Ecto neural progenitor cell (in vitro differentiated cells): ENCODE data around the gene ANGPT4.
A peak's percentile ranks its signal among the peaks of the same experiment; 100 is the strongest.

Source experiments
- DNase-seq: peaks from one replicate; pipeline ENCODE4 v3.0.0-alpha.2; 2018; ENCODE audit warnings: low spot score

The ANGPT4 gene, protein sequence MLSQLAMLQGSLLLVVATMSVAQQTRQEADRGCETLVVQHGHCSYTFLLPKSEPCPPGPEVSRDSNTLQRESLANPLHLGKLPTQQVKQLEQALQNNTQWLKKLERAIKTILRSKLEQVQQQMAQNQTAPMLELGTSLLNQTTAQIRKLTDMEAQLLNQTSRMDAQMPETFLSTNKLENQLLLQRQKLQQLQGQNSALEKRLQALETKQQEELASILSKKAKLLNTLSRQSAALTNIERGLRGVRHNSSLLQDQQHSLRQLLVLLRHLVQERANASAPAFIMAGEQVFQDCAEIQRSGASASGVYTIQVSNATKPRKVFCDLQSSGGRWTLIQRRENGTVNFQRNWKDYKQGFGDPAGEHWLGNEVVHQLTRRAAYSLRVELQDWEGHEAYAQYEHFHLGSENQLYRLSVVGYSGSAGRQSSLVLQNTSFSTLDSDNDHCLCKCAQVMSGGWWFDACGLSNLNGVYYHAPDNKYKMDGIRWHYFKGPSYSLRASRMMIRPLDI

DNA sequence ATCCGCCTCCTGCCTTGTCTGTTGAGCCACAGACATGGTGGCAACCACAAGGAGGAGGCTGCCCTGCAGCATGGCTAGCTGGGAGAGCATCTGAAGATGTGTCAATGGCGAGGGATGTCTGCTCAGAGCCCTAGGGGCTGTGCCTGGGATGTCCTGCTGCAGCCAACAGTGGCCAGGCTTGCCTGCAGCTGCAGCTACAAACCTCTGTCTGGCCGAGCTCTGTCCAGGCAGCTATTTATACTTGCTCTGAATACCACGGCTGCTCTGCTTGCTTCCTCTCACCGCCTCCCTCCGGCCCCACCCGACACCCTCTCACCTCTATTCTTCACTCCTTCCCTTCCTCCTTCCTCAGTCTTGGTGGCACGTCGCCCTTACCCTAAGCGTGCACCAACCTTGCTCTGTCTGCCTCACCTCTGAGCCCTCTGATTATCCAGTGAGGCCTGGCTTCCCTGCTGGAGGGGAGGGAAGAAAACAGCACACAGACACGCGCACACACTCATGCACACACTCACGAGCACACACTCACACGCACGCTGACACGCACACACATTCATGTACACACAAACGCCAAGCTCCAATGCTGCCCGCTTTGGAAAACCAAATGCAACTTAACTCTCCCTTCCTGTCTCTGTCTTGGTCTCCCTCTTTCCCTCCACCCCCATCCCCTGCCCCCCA lies at the start of gene ANGPT4:
ANGPT4 (minus strand) TSS at position 210 of the 675 bp plus-strand sequence; CDS start at position 90, 120 bp downstream.
- no peak for DNase-seq

DNA sequence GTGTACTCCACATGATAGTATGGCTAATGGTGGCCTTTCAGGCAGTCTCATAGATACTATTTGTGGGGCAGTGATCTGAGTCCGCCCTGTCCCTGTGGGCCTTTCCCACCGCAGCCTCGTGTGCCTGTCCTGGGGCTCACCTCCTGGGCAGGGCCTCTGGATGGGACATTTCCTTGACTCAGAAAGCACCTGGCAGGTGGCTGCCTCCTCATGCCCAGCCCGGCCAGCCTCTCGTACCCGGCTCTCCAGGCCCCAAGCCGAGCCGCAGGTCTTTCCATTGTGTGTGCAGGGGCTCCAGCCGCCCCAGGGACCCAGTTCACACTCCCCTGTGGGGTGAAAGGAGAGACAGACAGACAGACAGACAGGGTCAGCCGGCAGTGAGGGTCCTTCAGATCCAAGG lies 47.7 kb upstream of the ANGPT4 start:
- DNase-seq, result no peak

DNA sequence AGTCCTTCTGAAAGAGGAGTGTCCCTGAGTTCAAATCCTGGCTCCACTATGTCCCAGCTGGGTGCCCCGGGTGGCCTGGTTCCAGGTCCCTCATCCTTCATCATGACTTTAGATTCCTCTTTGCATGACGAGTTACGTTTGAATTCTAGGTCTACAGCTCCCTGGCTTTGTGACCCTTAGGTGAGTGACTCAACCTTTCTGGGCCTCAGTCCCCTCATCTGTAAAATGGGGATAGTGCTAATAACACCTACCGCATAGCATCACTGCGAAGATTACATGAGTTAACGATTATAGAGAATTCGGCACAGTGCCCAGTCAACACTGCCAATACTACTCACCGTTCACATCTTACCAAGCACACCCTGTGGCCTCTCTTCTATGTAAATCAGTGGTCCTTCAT lies 46.5 kb upstream of the ANGPT4 start:
- no peak for DNase-seq

DNA sequence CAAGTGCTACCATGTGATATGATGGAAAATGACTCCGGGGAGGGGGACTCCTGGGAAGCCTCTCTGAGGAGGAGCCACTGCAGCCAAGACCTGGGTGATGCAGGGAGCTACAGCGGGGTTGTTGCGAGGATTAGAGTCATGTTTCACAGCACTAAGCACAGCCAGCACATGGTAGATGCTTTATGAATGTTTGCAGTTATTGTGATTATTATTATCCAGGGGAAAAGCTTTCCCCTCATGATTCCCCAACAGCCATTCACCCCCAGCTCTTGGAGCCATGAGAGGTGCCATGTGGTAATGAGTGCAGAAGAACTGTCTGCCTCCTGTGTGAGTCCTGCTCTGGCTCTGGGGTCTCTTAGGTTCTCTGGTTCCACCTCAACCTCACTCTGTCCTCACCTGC lies 46.1 kb upstream of the ANGPT4 start:
- no peak for DNase-seq

DNA sequence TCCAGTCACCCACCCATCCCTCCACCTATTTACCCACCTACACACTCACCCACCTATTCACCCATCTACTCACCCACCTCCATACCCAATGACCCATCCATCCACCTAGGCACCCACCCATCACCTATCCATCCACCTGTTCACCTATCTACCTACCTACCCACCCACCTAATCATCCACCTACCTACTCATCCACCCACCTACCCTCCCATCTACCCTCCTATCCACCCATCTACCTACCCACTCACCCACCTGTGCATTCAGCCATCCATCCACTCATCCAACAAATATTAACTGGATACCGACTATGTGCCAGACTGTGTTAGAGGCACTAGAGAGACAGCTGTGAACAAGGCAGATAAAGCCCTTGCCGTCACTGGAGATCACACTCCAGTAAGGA lies 45.6 kb upstream of the ANGPT4 start:
- no peak for DNase-seq

DNA sequence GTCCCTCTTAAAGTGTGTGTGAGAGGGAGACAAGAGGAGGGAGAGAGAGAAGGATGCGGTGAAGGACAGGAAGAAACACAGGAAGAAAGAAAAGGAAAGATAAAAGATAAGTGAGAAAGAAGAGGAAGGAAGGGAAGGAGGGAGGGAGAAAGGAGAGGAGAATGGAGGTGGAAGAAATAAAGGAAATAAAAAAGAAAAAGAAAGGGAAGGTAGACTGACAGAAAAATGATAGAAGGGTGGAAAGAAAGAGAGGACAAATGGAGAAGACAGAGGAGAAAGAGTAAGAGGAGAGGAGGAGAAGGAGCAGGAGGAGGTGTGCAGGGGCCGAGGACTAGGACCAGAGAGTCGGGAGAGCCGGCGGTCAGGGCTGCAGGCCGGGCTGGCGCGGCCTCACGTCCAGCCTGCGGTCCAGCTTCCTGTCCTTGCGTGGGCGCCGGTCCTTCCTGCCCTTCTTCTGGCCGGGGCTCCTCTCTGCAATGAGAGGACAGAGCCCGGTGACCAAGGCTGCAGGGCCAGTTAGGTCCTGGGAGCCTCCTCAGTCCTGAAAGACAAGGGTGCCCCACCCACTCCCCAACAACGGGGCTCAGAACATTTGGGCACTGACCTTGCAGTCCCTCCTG lies 44.0 kb upstream of the ANGPT4 start:
- no peak for DNase-seq

DNA sequence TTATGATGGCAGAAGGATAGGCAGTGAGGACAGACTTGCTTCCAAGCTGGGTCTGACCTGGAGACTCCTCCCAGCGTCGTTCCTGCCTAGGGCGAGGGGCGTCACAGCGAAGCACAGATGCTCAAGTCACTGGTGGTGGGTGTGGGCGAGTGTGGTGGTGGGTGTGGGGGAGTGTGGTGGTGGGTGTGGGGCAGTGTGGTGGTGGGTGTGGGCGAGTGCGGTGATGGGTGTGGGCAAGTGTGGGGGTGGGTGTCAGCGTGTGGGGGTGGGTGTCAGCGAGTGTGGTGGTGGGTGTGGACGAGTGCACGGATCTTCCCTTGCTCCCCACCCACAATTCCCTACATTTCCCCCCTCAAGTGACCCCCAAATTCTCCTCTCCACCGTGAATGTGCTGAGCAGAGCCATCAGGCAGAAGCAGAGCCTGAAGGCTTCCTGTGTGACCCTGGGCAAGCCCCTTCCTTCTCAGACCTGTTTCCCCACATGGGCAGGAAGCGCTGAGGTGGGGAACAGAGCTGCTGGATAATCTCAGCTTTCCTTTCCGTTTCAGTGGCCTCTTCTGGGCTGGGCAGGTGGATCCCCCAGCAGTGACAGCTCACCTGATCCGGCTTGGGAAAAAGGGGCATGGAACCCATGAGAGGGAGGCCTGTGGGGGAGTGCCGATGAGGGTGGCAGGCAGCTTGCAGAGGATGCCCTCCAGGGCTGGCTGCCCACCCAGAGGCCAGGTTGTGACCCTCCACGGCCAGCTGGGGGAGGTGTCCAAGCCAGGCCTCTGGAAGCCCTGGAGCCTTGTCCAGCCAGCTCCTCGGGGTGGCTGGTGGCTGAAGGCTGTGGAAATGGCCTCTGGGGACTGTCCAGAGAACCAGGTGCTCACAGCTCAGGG lies 43.0 kb upstream of the ANGPT4 start:
- no peak for DNase-seq

DNA sequence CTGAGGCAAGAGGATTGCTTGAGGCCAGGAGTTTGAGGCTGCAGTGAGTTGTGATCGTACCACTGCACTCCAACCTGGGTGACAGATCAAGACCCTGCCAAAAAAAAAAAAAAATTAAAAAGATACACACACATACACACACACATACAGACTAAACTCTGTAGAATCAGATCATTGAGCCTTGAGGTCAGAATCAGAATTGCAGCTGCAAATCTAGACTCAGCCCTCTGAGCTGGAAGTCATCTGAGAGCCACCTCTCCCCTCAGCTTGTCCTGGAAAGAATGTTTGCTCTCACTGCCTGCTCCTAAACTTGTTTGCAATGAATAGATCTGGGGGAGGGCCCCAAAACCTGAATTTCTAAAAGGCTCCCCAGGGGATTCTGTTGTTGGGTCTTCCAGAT lies 41.4 kb upstream of the ANGPT4 start:
- no peak for DNase-seq

DNA sequence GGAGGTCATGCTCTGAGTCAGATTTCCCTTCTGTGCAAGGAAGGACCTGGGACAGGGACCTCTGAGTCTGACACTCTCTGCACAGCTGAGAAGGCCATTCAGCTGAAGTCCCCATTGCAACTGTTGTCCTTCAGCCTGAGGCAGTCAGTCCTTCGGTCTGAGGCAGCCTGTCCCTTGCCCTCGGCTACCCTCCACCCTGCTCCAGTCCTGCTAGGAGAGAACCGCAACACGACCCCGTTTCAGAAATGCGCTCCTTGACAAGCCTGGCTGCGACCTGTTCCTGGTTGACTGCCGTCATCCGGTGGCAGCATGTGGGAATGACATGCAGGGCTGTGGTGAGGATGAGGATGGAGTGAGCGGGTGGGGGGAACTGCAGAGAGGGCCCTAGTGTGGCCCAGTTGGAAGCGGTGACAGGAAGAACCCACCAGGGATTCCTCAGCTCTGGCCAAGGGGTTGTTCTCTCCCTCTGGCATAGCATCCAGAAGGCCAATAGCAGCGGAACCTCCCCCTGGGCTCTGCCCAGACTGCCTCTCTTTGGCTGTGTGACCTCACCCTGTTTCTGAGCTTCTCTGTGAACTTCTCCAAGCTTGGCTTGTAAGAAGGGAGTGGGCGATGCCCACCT lies 40.3 kb upstream of the ANGPT4 start:
- peak; percentile 87 for DNase-seq

DNA sequence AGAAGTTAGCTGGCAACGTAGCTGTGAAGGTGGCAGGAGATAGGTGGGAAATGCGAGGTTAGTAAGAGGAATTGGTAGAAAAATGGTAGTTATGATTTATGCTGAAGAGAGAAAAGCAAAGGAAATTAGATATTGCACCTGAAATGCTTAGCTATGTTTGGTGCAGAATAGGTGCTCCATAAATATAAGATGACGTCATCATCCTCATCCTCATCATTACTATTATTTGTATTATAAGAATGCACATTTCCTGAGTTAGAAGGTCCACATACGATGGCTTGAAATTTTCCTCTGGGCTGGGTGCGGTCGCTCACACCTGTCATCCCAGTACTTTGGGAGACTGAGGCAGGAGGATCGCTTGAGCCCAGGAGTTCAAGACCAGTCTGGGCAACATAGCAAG lies 39.5 kb upstream of the ANGPT4 start:
- no peak for DNase-seq

DNA sequence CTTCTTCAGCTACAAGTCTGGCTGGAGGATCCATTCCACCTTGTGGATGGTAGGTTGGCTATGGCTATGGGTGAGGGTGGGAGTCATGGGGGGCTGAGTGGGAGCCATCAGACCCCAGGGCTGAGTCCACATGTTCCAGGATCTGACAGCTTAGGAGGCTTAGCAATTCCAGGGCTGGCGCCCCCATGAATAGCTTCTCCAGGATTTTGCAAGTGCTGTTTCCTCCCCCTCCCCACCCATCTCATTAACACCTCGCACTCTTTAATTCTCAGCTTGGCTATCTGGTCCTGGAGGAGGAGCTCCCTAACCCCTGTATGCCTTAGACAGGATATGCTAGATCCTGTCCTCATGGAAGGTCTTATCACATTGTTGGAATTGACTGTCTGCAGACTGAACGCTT lies 39.0 kb upstream of the ANGPT4 start:
- DNase-seq, result no peak

DNA sequence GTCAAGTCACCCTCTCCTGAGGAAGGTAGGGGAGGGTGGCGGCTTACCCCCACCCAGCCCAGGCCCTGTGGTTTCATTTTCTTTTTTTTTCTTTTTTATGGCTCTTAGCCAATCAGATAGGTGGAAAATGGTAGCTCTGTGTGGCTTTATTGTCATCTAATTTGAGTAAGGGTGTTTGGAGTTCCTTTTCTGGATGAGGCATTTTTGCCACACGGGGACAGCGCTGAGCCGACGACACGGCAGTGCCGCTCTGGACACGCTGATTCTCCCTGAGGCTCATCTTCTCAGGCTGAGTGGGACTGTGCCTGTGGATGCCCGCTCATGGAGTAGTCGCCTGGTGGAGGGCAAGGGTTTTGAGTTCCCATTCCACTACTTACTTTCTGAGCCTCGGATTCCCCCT lies 37.6 kb upstream of the ANGPT4 start:
- DNase-seq, result no peak

DNA sequence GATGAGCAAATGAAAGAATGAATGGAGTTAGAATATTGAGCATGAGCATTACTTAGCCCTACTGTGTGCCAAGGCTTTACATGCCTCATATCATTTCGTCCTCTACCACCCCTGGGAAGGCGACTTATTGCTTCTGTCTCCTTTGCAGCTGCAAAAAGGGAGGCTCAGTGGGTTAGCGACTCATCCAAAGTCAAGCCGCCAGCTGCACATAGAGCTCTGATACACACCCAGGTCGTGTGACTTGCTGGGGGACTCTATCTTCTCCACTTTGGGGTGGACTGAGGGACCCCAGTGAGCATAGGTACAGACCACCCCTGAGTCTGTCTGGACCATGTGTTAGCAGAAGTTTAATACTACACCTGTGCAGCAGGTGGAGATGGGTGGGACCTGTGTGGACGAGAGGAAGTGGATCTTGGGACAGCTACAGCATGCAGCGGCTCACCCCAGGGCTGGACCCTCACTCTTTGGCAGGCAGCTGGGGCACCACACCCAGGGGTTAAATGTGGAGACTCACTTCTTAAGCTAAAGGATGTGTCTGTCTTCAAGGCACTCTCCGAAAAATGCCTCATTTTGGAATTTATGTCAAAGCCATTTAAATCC lies 36.2 kb upstream of the ANGPT4 start:
- no peak for DNase-seq

DNA sequence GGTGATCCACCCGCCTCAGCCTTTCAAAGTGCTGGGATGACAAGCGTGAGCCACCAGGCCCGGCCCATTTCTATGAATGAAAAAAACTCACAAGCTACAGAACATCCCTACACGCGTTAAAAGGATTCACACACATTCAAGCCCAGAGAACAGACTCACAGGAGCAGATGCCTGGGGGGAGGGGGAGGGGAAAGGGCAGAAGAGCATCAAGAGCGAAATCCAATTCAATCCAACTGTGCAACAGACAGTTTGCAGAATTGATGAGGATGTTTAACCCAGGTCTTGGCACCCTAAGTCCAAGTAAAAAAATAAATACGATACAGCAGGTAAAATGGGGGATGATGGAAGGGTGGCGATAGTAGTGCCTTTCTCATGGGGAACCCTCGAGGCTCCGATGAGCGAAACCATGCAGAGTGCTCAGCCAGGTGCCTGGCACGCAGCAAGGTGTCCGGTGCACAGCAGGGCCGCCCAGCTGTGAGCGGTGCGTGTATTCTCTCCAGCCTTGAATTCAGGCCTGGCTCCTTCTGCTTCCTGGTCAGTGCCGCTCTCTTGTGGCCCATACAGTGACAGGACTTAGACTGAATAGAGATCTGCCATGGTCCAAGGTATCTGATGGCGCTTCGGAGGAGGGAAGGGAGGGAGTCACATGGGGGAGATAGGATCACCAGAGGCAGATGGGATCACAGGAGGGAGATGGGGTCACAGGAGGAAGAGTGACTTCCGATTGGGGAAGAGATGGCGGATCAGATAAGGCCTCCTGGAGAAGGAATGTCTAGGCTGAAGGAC lies 35.4 kb upstream of the ANGPT4 start:
- no peak for DNase-seq

DNA sequence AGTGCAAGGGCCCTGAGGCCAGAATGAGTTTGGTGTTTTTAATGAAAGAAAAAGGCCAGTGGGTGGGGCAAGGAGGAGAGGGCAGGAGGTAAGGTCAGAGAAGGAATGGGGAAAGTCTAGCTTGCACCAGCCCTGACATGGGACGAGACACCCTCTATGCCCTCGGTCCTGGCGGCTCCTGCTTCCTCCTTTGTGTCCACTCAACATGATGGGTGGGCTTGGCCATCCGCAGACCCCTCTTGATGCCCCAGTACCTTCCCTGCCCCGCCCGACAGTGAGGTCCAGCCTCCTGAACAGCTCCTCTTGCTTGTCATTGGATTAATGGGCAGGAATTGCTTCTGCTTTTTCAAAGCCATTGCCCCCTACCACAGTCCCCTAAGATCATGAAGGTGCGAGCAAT lies 33.6 kb upstream of the ANGPT4 start:
- no peak for DNase-seq

DNA sequence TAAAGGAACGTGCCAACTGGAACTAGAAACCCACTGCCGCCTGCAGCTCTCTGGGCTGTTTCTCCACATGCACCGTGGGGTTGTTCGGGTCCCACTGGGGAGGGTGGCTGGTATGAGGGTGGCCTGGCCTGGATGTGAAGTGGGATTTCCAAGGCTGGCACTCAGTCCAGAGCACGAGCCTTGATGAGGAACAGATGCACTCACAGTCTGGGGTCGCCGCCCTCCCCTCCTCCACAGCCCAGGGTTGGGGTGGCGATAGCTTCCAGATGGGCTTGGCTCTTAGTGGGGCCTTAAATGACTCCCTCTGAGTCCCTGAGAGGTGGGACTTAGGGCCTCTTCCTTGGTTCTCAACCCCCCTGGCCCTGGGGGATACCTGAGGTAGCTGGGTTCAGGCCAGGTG lies 30.7 kb upstream of the ANGPT4 start:
- no peak for DNase-seq

DNA sequence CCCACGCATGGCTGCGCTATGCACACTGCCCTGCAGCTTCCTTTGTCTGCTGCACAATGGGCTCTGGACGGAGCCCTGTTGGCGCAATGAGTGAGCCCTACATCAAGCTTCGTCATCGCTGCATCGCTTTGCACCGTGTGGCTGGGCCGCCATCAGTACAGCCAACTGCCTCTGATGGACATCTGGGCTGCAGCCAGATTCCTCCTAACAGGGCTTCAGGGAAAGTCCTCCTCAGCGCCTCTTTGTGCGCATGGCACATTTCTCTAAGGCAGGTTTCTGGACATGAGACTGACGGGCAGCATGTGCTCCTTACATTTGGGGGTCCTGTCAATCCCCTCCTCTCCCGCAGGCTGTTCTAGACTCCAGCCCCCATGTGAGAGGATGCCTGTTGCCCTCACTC lies 29.7 kb upstream of the ANGPT4 start:
- no peak for DNase-seq

DNA sequence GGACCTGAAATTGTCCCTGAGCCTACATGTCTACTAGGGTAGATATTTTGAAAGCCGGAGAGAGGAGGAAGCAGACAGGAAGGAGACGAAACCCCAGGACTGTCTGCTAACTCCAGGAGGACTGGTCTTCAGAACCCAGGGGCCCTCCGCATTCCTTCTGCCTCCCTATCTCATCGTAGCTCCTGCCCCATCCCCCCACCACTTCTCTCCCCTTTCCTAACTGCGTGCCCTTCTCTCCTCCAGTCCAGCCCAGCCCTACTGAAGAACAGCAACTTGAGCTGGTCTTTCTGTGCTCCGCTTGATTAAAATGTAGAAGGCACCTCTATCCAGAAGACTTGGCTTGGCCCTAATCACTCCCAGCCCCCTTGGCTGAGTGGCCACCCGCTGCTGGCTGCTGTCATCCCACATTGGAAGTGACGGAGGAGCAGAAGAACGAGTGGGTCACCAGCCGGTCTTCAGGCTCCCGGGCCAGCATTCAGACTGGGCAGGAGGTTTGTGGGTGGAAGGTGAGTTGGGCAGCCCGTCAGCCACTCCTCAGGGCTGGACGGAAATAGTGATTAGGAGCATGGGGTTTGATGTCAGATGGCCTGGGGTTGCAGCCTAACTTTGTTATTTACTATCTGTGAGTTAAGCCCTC lies 28.8 kb upstream of the ANGPT4 start:
- DNase-seq, result no peak

DNA sequence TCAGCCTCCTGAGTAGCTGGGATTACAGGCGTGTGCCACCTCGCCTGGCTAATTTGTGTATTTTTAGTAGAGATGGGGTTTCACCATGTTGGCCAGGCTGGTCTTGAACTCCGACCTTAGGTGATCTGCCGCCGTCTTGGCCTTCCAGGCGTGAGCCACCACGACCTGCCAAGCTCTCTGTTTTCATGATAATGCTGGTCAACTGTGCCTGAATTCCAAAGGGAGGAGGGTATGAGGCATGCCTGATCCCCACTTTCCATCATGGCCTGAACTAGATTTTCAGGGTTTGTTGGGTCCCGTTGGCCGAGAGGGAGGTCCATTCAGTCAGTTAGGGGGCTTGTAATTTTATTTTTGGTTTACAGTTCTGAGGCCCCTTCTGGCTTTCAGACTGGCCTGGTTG lies 28.0 kb upstream of the ANGPT4 start:
- DNase-seq, result no peak

DNA sequence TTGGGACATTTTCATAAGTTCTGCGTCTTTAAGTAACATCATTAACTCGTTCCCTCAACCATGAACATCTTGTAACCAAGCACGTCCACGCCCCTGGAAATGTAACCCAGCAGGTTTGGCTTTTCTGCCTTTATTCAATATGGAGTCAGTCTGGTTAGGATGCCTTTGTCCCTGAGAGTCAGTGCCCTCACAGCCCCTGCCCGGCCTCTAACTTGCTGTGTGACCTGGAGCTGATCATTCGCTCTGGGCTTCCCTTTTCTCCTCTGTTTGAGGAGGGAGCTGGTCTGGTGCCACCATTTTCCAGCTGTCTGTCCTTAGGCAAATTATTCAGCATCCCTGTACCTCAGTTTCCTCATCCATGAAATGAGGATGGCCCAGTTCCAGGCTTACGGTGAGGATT lies 26.5 kb upstream of the ANGPT4 start:
- no peak for DNase-seq
